Measurements from ENCODE around the gene SP4.

Gene SP4

GRCh38 chr7:21412410-21412851 lies 15.5 kb upstream of the SP4 start:
- H3K4me3 ChIP-seq (ENCODE audit: control insufficient read depth, low read depth, low read length), result no peak overlapping the region
- TF ChIP-seq CTCF (IDR thresholded peaks at IDR 0.05; ENCODE audit: control insufficient read depth, insufficient read depth, low read depth, low read length, missing control alignments), result no peak
- DNase-seq (ENCODE audit: low read depth), result no peak

- H3K4me3 ChIP-seq (ENCODE audit: control insufficient read depth, low read depth, low read length), result no peak overlapping the region
- no peak for DNase-seq (ENCODE audit: low read depth)
- no peak for TF ChIP-seq CTCF (IDR thresholded peaks at IDR 0.05; ENCODE audit: control insufficient read depth, insufficient read depth, low read depth, low read length, missing control alignments)
Observed at GRCh38 chr7:21412957-21413356, 14.9 kb upstream of the SP4 start.

- DNase-seq (ENCODE audit: low read depth), result no peak
- no peak overlapping the region for H3K4me3 ChIP-seq (ENCODE audit: control insufficient read depth, low read depth, low read length)
- TF ChIP-seq CTCF (IDR thresholded peaks at IDR 0.05; ENCODE audit: control insufficient read depth, insufficient read depth, low read depth, low read length, missing control alignments), result no peak
Observed at GRCh38 chr7:21413502-21413901, 14.4 kb upstream of the SP4 start.

GRCh38 chr7:21414795-21415393 lies 13.0 kb upstream of the SP4 start:
- DNase-seq (ENCODE audit: low read depth), result no peak
- no peak for TF ChIP-seq CTCF (IDR thresholded peaks at IDR 0.05; ENCODE audit: control insufficient read depth, insufficient read depth, low read depth, low read length, missing control alignments)
- H3K4me3 ChIP-seq (ENCODE audit: control insufficient read depth, low read depth, low read length), result no peak overlapping the region

GRCh38 chr7:21417647-21418046 lies 10.2 kb upstream of the SP4 start:
- no peak for TF ChIP-seq CTCF (IDR thresholded peaks at IDR 0.05; ENCODE audit: control insufficient read depth, insufficient read depth, low read depth, low read length, missing control alignments)
- no peak overlapping the region for H3K4me3 ChIP-seq (ENCODE audit: control insufficient read depth, low read depth, low read length)
- no peak for DNase-seq (ENCODE audit: low read depth)

- H3K4me3 ChIP-seq (ENCODE audit: control insufficient read depth, low read depth, low read length), result no peak overlapping the region
- no peak for DNase-seq (ENCODE audit: low read depth)
- TF ChIP-seq CTCF (IDR thresholded peaks at IDR 0.05; ENCODE audit: control insufficient read depth, insufficient read depth, low read depth, low read length, missing control alignments), result no peak
Observed at GRCh38 chr7:21422751-21423150, 5.1 kb upstream of the SP4 start.

GRCh38 chr7:21425290-21425689 lies 2.6 kb upstream of the SP4 start:
- no peak overlapping the region for H3K4me3 ChIP-seq (ENCODE audit: control insufficient read depth, low read depth, low read length)
- TF ChIP-seq CTCF (IDR thresholded peaks at IDR 0.05; ENCODE audit: control insufficient read depth, insufficient read depth, low read depth, low read length, missing control alignments), result no peak
- DNase-seq (ENCODE audit: low read depth), result no peak

Measured in AG09309 (cell line).